ENCODE data around the gene LENG1.

The LENG1 gene

GRCh38 chr19:54165222-54165621, 5.7 kb upstream of the LENG1 start:
- no peak for DNase-seq

DNA sequence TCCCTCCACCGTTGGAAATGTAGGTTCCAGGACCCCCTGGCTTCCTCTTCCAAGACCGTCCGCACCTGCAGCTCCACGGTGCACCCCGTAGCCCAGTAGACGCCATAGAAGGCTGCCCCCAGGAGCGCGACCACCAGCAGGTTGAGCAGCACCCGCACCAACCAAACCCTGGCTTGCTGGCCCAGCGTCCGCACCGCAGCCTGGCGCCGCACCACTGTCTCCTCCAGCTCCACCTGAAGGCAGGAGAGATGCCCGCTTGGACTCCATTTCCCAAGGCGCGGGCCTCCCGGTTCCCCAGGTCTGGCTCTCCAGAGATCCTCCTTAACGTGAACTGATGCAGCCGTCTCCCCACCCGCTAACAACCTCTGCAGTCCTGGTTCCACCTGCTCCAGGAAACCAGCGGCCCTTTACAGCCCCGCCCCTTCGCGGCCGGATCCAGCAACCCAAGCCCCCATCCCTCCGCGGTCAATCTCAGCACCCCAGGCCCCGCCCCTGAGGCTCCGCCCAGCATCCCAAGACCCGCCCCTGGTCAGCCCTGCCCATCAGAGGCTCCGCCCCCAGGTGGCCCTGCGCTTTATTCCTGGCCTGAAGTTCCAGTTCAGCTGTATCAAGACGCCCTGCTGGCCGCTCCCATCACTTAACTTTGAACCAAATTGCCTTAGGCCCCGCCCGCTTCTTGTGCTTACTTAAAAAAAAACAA, 5.0 kb upstream of the LENG1 start:
- no peak for DNase-seq

- no peak for DNase-seq
These were observed 3.4 kb upstream of the LENG1 start for GRCh38 chr19:54162884-54163283.

DNA sequence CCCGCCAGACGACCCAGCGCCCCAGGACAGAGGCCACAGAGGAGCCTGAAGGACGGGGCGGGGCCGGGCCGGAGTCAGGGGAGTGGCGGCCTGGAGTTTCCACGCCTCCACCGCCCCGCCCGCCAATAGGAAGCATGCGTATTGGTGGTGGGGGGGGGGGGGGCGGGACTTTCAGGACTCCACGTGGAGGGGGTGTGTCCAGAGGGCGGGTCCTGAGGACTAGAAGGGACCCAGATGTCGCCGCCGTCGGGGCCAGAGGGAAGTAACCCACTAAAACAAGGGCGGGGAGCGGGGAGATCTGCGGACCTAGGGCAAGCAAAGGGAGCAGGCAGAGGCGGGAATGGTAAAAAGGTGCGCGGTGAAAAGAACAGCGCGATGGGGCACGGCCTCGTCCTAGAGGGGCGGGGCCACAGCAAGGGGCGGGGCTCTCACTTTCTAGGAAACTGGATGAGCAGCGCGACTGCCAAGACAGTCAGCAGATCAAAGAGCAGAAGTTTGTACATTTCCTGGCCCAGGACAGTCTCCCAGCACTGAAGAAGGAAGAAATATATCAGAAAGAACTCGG, 2.8 kb upstream of the LENG1 start:
- peak; percentile 81 for DNase-seq

DNA sequence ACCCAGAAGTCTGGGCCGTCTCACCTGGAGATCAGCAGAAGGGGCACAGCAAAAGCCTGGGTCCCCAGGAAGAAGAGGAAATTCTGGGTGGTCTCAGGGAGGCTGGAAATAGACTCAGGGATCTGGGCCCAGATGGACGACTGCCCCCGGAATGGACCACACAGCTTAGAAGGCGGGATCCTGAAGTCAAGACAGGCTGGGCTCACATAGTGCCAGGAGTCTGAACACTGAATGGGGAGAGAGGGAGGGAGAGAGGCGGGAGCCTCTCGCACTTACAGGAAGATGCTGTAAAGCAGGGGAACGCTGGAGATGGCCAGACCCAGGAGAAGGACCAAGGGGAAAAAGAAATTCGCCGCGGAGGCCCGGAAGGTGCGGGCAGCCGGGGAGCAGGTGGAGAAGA, 1.3 kb upstream of the LENG1 start:
- no peak for DNase-seq

GRCh38 chr19:54160182-54160811, 776 bp upstream of the LENG1 start:
- peak; percentile 77 for DNase-seq

- no peak for DNase-seq
These were observed 639 bp downstream of the LENG1 start for GRCh38 chr19:54158812-54159351.

- no peak for DNase-seq
These were observed 2.6 kb downstream of the LENG1 start for GRCh38 chr19:54156953-54157352.

- DNase-seq, result no peak
These were observed 3.0 kb downstream of the LENG1 start for GRCh38 chr19:54156490-54156889.

DNA sequence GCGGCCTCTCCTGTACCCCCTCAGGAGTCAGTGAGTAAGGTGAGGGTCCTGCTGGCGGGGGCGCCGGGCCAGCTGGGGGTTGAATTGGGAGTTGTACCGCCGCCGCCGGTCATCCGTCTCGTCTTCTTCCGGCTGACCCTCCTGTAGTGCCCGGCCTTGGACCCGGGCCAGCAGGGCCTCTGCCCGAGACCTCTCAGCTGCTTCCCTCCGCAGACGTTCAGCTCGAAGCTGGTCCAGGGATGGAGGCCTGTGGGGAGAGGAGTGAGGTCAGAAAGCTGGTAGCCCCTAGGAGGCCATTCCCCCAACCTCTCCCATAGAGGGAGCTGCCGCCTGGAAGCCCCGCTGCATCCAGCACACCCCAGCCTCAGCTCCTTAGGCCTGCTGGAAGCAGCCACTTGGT, 3.8 kb downstream of the LENG1 start:
- DNase-seq, result no peak

GRCh38 chr19:54154603-54155345, 4.7 kb downstream of the LENG1 start:
- no peak for DNase-seq

DNA sequence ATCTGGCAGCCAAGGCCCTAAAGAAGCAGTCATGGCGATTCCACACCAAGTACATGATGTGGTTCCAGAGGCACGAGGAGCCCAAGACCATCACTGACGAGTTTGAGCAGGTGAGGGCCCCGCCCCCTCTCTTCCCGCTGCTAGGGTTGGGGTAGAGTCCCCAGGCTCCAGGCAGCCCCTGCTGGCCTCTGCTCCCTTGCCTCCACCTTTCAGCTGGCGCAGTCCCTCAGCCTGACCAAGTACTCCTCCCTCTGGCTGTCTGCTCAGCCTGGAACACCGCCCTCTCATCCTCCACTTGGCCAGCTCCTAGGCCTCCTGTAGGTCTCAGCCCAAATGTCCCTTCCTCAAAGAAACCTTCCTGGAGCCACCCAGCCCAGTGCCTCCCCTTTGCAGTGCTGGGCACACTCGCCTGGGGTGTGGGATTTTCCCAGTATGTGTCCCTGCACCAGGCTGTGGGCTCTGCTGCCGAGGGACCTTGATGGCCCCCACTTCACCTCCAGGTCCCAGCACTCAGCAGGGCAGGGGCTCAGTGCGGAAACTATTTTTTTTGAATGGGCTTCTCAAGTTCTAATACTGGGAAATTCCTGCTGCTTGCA, 5.7 kb downstream of the LENG1 start:
- DNase-seq, result no peak

DNA sequence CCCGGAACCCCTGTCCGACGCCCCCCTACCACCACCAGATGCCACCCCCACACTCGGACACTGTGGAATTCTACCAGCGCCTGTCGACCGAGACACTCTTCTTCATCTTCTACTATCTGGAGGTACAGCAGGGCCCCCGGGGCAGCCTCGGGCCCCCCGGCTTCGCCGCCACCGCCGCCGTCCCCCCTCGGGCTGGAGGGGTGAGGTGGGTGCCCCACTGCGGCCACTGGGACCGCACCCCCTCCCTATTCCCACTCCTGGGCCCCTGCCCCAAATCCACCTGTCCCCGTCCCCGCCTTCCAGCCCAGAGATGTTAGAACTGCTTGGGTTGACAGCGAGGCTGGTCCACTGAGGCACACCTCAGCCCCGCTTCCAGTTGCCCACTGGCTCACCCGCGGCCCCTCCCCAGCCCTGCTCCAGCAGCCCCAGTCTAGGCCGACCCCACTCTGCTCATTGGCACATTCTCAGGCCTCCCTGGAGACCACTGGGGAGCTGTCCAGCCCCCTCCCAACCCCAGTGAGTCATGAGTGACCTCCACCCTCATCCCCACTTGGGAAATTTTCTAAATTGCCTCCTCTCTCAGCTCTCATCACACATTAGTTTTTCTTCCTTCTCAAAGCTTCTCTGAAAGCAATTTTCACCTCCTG, 6.5 kb downstream of the LENG1 start:
- DNase-seq, result no peak

GRCh38 chr19:54152267-54152666, 7.3 kb downstream of the LENG1 start:
- DNase-seq, result no peak

- DNase-seq, result no peak
These were observed 8.0 kb downstream of the LENG1 start for GRCh38 chr19:54151362-54152035.

GRCh38 chr19:54149021-54149812, 10.3 kb downstream of the LENG1 start:
- no peak for DNase-seq

- no peak for DNase-seq
These were observed 11.4 kb downstream of the LENG1 start for GRCh38 chr19:54148158-54148557.

DNA sequence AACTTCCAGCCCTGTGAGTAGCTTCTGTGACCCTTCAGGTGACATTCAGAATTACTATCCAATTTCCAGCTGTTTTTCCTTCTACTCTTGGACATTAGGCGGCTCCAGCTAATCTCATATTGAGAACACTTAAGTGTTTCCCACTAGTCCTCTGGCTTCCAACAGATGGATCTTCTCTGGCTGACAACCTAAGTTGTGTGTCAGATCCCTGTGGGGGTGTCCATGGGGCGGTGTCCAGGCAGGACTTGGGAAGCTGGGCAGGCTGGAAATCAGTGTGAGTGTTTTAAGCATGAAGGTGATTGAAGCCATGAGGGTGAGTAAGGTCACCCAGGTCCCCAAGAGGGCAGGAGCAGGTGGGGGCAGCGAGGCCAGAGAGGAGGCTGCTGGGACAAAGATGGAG, 11.8 kb downstream of the LENG1 start:
- DNase-seq, result no peak

- no peak for DNase-seq
These were observed 13.9 kb downstream of the LENG1 start for GRCh38 chr19:54145541-54146158.

- DNase-seq, result no peak
These were observed 17.2 kb downstream of the LENG1 start for GRCh38 chr19:54142166-54142780.

Data from right kidney (tissue), 1 donor.